Neural cell (in vitro differentiated cells): ENCODE measurements around the gene CLASP1.

Experiments used
- EZH2 ChIP-seq: fragments of 200-600, 300-800 bp; shearing (Covaris generic), sonication (generic); IDR thresholded peaks from 2 replicates; pipeline ENCODE4 v1.6.1; 2014; ENCODE audit warnings: antibody characterized with exemption, low read length, borderline replicate concordance, mild to moderate bottlenecking; ENCODE audit not compliant: insufficient read depth, poor library complexity, severe bottlenecking
- POLR2AphosphoS5 ChIP-seq: IDR thresholded peaks from 2 replicates; pipeline ENCODE4 v1.6.1; 2012
- RAD21 ChIP-seq: fragments of 450-650 bp; conservative IDR thresholded peaks from 2 replicates; pipeline ENCODE4 v1.6.1; 2014; ENCODE audit warnings: antibody characterized with exemption, mild to moderate bottlenecking, moderate library complexity
- TAF1 ChIP-seq: IDR thresholded peaks from 2 replicates; pipeline ENCODE4 v1.6.1; 2012; ENCODE audit warnings: low read depth
- TF ChIP-seq, protein P1 (sequence below): fragments of 450-650 bp; IDR thresholded peaks from 2 replicates; pipeline ENCODE4 v1.5.1; 2014; ENCODE audit warnings: antibody characterized with exemption, mild to moderate bottlenecking, moderate library complexity; ENCODE audit not compliant: poor library complexity, severe bottlenecking

GRCh38 chr2:121696410-121696930, 47.2 kb upstream of the CLASP1 start:
- TF ChIP-seq, protein P1, sequence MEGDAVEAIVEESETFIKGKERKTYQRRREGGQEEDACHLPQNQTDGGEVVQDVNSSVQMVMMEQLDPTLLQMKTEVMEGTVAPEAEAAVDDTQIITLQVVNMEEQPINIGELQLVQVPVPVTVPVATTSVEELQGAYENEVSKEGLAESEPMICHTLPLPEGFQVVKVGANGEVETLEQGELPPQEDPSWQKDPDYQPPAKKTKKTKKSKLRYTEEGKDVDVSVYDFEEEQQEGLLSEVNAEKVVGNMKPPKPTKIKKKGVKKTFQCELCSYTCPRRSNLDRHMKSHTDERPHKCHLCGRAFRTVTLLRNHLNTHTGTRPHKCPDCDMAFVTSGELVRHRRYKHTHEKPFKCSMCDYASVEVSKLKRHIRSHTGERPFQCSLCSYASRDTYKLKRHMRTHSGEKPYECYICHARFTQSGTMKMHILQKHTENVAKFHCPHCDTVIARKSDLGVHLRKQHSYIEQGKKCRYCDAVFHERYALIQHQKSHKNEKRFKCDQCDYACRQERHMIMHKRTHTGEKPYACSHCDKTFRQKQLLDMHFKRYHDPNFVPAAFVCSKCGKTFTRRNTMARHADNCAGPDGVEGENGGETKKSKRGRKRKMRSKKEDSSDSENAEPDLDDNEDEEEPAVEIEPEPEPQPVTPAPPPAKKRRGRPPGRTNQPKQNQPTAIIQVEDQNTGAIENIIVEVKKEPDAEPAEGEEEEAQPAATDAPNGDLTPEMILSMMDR: no peak
- TF ChIP-seq RAD21: no peak
- TF ChIP-seq EZH2: no peak
- no peak for TF ChIP-seq POLR2AphosphoS5
- no peak for TF ChIP-seq TAF1
